ENCODE measurements around the gene CSDE1.

CSDE1 gene

DNA sequence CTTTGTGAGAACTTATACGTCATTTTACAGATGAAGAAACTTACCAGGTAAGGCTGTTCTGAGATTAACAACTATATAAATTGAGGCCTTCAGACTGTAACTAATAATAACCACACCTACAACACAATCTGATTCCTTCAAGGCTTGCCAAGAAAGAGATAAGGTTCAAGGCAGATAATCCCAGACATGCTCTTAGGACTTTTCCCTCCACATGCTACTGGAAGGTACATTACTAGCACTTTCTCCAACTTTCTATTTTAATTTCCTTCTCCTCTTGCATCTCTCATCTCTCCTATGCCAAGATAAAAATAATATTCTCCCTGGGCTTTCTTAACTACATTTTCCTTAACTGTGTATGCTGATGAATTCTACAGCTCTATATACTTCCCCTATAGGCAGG is 22.3 kb downstream of the CSDE1 start:
- no peak for DNase-seq
- no peak overlapping the region for H3K4ac ChIP-seq (ENCODE audit: low read depth, low read length)
- H4K8ac ChIP-seq (ENCODE audit: low read depth, low read length): no peak overlapping the region
- no peaks in the 10 kb centered on the region for H3K27me3 ChIP-seq (ENCODE audit: insufficient read depth, low read length, poor library complexity)
- no peak overlapping the region for H2BK120ac ChIP-seq (ENCODE audit: low read depth, low read length)
- peaks cover 11% of the 10 kb centered on the region for H3K79me2 ChIP-seq (ENCODE audit: control insufficient read depth, insufficient read depth, low read length)
- no peak overlapping the region for H3K18ac ChIP-seq (ENCODE audit: low read length)
- H3K36me3 ChIP-seq (ENCODE audit: control insufficient read depth, insufficient read depth, low read length): peaks cover 11% of the 10 kb centered on the region
- no peaks in the 10 kb centered on the region for H3K4me1 ChIP-seq (ENCODE audit: control insufficient read depth, low read depth, low read length)
- WGBS (ENCODE audit: extremely low coverage, insufficient coverage, low lambda C conversion rate): no CpG with 5 or more reads among the region's 1 CpG
- H3K79me1 ChIP-seq (ENCODE audit: low read length): peaks cover 4% of the 10 kb centered on the region
- no peak overlapping the region for H3K4me2 ChIP-seq (ENCODE audit: low read length)
- H3K27ac ChIP-seq (ENCODE audit: low read depth, low read length): no peak overlapping the region
- no peak overlapping the region for H4K5ac ChIP-seq (ENCODE audit: low read length)
- H2AK5ac ChIP-seq (ENCODE audit: low read length): no peak overlapping the region
- no peak overlapping the region for H3K23ac ChIP-seq (ENCODE audit: low read length)
- no peak overlapping the region for H3K4me3 ChIP-seq (ENCODE audit: low read length)
- no peak overlapping the region for H2BK15ac ChIP-seq (replicated peaks; ENCODE audit: low read depth)
- H2BK5ac ChIP-seq (ENCODE audit: low read length): no peak overlapping the region
- no peak overlapping the region for H3K56ac ChIP-seq (ENCODE audit: low read length)
- no peak overlapping the region for H3K9ac ChIP-seq (ENCODE audit: low read length)

DNA sequence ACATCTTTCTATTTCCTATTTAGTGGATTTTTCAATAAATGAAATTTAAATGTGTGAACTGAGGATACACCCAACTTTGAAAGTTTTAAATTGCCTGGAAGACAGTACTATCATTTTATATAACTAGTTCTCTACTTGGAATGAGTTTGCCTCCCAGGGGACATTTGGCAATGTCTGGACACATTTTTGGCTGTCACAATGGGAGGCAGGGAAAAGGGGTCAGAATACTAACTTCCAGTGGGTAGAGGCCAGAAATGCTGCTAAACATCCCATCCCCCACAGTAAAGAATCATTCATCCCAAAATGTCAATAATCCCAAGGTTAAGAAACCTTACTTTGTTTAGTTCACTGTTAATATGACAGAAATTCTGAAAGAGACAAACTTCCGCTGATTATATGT is 28.0 kb downstream of the CSDE1 start:
- Histone ChIP-seq H3K9ac (ENCODE audit: low read length) (no peak overlapping the region), H3K79me1 (ENCODE audit: low read length) (peaks cover 2% of the 10 kb centered on the region), H3K4me2 (ENCODE audit: low read length) (no peak overlapping the region), H2BK5ac (ENCODE audit: low read length) (no peak overlapping the region), H3K36me3 (ENCODE audit: control insufficient read depth, insufficient read depth, low read length) (peaks cover 11% of the 10 kb centered on the region), H2AK5ac (ENCODE audit: low read length) (no peak overlapping the region), H2BK120ac (ENCODE audit: low read depth, low read length) (no peak overlapping the region), H3K56ac (ENCODE audit: low read length) (no peak overlapping the region), H2BK15ac (replicated peaks; ENCODE audit: low read depth) (no peak overlapping the region), H3K18ac (ENCODE audit: low read length) (no peak overlapping the region), H3K27ac (ENCODE audit: low read depth, low read length) (no peak overlapping the region), H3K4me1 (ENCODE audit: control insufficient read depth, low read depth, low read length) (no peaks in the 10 kb centered on the region), H4K5ac (ENCODE audit: low read length) (no peak overlapping the region), H3K4ac (ENCODE audit: low read depth, low read length) (no peak overlapping the region), H3K79me2 (ENCODE audit: control insufficient read depth, insufficient read depth, low read length) (peaks cover 4% of the 10 kb centered on the region), H4K8ac (ENCODE audit: low read depth, low read length) (no peak overlapping the region), H3K4me3 (ENCODE audit: low read length) (no peak overlapping the region), H3K27me3 (ENCODE audit: insufficient read depth, low read length, poor library complexity) (no peaks in the 10 kb centered on the region), H3K23ac (ENCODE audit: low read length) (no peak overlapping the region)
- DNase-seq: no peak
- WGBS (ENCODE audit: extremely low coverage, insufficient coverage, low lambda C conversion rate): no CpG with 5 or more reads among the region's 1 CpG

DNA sequence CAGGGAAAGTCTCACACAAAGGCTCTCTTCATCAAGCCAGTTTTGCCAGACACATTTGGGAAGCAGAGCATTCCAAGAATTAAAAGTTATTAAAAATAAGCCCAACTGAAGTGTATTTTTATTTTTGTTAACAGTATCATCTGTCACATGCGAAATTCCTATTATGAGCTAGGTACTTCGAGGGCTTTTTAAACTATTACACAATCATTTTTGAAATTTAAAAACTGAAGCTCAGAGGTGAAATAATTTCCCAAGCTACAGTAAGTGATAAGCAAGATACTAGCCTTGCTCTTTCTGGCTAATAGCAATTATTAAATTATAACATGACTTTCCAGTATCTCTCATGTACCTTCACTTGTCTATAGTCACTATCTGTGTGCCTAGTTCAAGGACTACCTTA is 29.2 kb downstream of the CSDE1 start:
- Histone ChIP-seq H3K27me3 (ENCODE audit: insufficient read depth, low read length, poor library complexity) (no peaks in the 10 kb centered on the region), H2BK15ac (replicated peaks; ENCODE audit: low read depth) (no peak overlapping the region), H3K36me3 (ENCODE audit: control insufficient read depth, insufficient read depth, low read length) (peaks cover 10% of the 10 kb centered on the region), H3K79me1 (ENCODE audit: low read length) (peaks cover 2% of the 10 kb centered on the region), H3K79me2 (ENCODE audit: control insufficient read depth, insufficient read depth, low read length) (peaks cover 4% of the 10 kb centered on the region), H3K56ac (ENCODE audit: low read length) (no peak overlapping the region), H2BK5ac (ENCODE audit: low read length) (no peak overlapping the region), H3K4me2 (ENCODE audit: low read length) (no peak overlapping the region), H4K5ac (ENCODE audit: low read length) (no peak overlapping the region), H2BK120ac (ENCODE audit: low read depth, low read length) (no peak overlapping the region), H3K18ac (ENCODE audit: low read length) (no peak overlapping the region), H3K4me1 (ENCODE audit: control insufficient read depth, low read depth, low read length) (no peaks in the 10 kb centered on the region), H3K4me3 (ENCODE audit: low read length) (no peak overlapping the region), H2AK5ac (ENCODE audit: low read length) (no peak overlapping the region), H3K23ac (ENCODE audit: low read length) (no peak overlapping the region), H3K9ac (ENCODE audit: low read length) (no peak overlapping the region), H3K27ac (ENCODE audit: low read depth, low read length) (no peak overlapping the region), H4K8ac (ENCODE audit: low read depth, low read length) (no peak overlapping the region), H3K4ac (ENCODE audit: low read depth, low read length) (no peak overlapping the region)
- no peak for DNase-seq
- WGBS (ENCODE audit: extremely low coverage, insufficient coverage, low lambda C conversion rate): no CpG with 5 or more reads among the region's 2 CpGs

DNA sequence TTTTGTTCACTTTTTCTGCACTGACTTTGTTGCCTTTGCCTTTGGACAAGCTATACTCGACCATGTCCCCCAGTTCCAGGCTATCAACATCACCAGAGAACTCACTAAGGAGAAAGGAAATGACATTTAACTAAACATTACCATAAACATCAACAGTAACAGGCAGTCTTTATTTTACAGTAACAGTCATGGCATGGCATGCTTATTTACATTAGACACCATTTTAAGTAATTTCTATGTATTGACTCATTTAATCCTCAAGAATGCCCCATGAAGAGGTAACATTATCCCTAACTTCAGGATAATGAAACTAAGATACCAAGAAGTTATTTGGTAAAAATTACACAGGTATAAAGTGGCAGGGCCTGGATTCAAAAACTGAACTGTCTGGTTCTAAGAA is 32.6 kb downstream of the CSDE1 start:
- Histone ChIP-seq H3K4me1 (ENCODE audit: control insufficient read depth, low read depth, low read length) (no peaks in the 10 kb centered on the region), H3K56ac (ENCODE audit: low read length) (no peak overlapping the region), H3K4me2 (ENCODE audit: low read length) (no peak overlapping the region), H3K18ac (ENCODE audit: low read length) (no peak overlapping the region), H2BK15ac (replicated peaks; ENCODE audit: low read depth) (no peak overlapping the region), H2BK120ac (ENCODE audit: low read depth, low read length) (no peak overlapping the region), H4K5ac (ENCODE audit: low read length) (no peak overlapping the region), H3K36me3 (ENCODE audit: control insufficient read depth, insufficient read depth, low read length) (peaks cover 9% of the 10 kb centered on the region), H3K27me3 (ENCODE audit: insufficient read depth, low read length, poor library complexity) (no peaks in the 10 kb centered on the region), H3K4ac (ENCODE audit: low read depth, low read length) (no peak overlapping the region), H3K23ac (ENCODE audit: low read length) (no peak overlapping the region), H3K79me1 (ENCODE audit: low read length) (no peaks in the 10 kb centered on the region), H4K8ac (ENCODE audit: low read depth, low read length) (no peak overlapping the region), H3K9ac (ENCODE audit: low read length) (no peak overlapping the region), H3K4me3 (ENCODE audit: low read length) (no peak overlapping the region), H3K27ac (ENCODE audit: low read depth, low read length) (no peak overlapping the region), H3K79me2 (ENCODE audit: control insufficient read depth, insufficient read depth, low read length) (no peaks in the 10 kb centered on the region), H2AK5ac (ENCODE audit: low read length) (no peak overlapping the region), H2BK5ac (ENCODE audit: low read length) (no peak overlapping the region)
- DNase-seq: no peak
- no CpG with 5 or more reads among the region's 1 CpG for WGBS (ENCODE audit: extremely low coverage, insufficient coverage, low lambda C conversion rate)

DNA sequence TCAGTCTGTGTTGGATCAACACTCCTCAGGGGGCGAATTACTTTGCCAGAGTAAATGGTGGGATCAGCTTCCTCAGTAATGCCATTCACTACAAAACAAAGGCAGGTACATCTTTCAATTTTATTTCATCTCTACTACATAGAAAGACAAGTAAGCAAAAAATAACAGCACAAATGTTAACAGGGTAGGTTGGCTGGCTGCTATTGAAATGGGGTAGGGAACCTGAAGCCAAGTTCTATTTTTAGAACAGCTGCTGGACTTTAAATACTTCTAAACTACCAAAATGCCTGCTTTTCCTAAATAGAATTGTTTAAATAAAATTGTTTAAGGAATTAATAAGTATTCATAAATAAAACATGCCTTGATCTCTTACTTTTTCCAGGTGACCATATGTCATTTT is 33.9 kb downstream of the CSDE1 start:
- H3K4ac ChIP-seq (ENCODE audit: low read depth, low read length): no peak overlapping the region
- no peaks in the 10 kb centered on the region for H3K27me3 ChIP-seq (ENCODE audit: insufficient read depth, low read length, poor library complexity)
- no peak overlapping the region for H3K9ac ChIP-seq (ENCODE audit: low read length)
- H3K4me1 ChIP-seq (ENCODE audit: control insufficient read depth, low read depth, low read length): no peaks in the 10 kb centered on the region
- no peak overlapping the region for H2AK5ac ChIP-seq (ENCODE audit: low read length)
- H3K36me3 ChIP-seq (ENCODE audit: control insufficient read depth, insufficient read depth, low read length): peaks cover 10% of the 10 kb centered on the region
- H2BK5ac ChIP-seq (ENCODE audit: low read length): no peak overlapping the region
- no peak overlapping the region for H4K5ac ChIP-seq (ENCODE audit: low read length)
- no peak overlapping the region for H3K56ac ChIP-seq (ENCODE audit: low read length)
- no peak overlapping the region for H2BK120ac ChIP-seq (ENCODE audit: low read depth, low read length)
- no CpG with 5 or more reads among the region's 1 CpG for WGBS (ENCODE audit: extremely low coverage, insufficient coverage, low lambda C conversion rate)
- H4K8ac ChIP-seq (ENCODE audit: low read depth, low read length): no peak overlapping the region
- no peak overlapping the region for H3K23ac ChIP-seq (ENCODE audit: low read length)
- H3K4me2 ChIP-seq (ENCODE audit: low read length): no peak overlapping the region
- H3K79me1 ChIP-seq (ENCODE audit: low read length): no peaks in the 10 kb centered on the region
- no peak overlapping the region for H3K18ac ChIP-seq (ENCODE audit: low read length)
- DNase-seq: no peak
- H3K4me3 ChIP-seq (ENCODE audit: low read length): no peak overlapping the region
- no peaks in the 10 kb centered on the region for H3K79me2 ChIP-seq (ENCODE audit: control insufficient read depth, insufficient read depth, low read length)
- no peak overlapping the region for H3K27ac ChIP-seq (ENCODE audit: low read depth, low read length)
- no peak overlapping the region for H2BK15ac ChIP-seq (replicated peaks; ENCODE audit: low read depth)

DNA sequence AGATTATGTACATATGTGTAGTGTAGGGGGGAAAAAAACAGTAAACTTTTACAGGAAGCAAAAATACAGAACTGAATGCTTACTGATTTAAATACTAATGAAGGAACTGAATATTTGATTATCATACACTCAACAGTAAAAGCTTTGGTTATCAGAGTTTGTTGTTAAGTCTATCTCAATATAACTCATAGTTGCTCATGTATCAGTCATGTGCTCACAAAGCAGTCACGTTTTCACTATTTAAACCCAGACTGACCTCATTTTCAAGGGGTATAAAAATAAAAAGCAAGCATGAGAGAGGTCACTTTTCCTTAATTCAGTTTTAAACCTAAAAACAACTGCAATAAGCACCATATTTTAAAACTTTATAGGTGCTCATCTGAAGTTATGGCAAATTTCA is 34.3 kb downstream of the CSDE1 start:
- Histone ChIP-seq H3K18ac (ENCODE audit: low read length) (no peak overlapping the region), H3K9ac (ENCODE audit: low read length) (no peak overlapping the region), H3K56ac (ENCODE audit: low read length) (no peak overlapping the region), H3K36me3 (ENCODE audit: control insufficient read depth, insufficient read depth, low read length) (peaks cover 12% of the 10 kb centered on the region), H4K8ac (ENCODE audit: low read depth, low read length) (no peak overlapping the region), H3K4ac (ENCODE audit: low read depth, low read length) (no peak overlapping the region), H3K23ac (ENCODE audit: low read length) (no peak overlapping the region), H2AK5ac (ENCODE audit: low read length) (no peak overlapping the region), H3K79me2 (ENCODE audit: control insufficient read depth, insufficient read depth, low read length) (no peaks in the 10 kb centered on the region), H2BK15ac (replicated peaks; ENCODE audit: low read depth) (no peak overlapping the region), H3K4me2 (ENCODE audit: low read length) (no peak overlapping the region), H3K27ac (ENCODE audit: low read depth, low read length) (no peak overlapping the region), H2BK5ac (ENCODE audit: low read length) (no peak overlapping the region), H4K5ac (ENCODE audit: low read length) (no peak overlapping the region), H3K79me1 (ENCODE audit: low read length) (no peaks in the 10 kb centered on the region), H3K4me1 (ENCODE audit: control insufficient read depth, low read depth, low read length) (no peaks in the 10 kb centered on the region), H3K4me3 (ENCODE audit: low read length) (no peak overlapping the region), H2BK120ac (ENCODE audit: low read depth, low read length) (no peak overlapping the region), H3K27me3 (ENCODE audit: insufficient read depth, low read length, poor library complexity) (no peaks in the 10 kb centered on the region)
- WGBS (ENCODE audit: extremely low coverage, insufficient coverage, low lambda C conversion rate): no CpG with 5 or more reads among the region's 1 CpG
- DNase-seq: no peak
